ENCODE measurements around the gene PLXNA4. TPM values are rescaled to one million over a fixed set of nuclear protein-coding genes. Genes with fewer than 3 reads are reported as not detected.
A peak's percentile ranks its signal among the peaks of the same experiment; 100 is the strongest.

Gene PLXNA4
- total RNA-seq, 2 experiments from 2014 or later = 0.75 to 0.85 TPM

DNA sequence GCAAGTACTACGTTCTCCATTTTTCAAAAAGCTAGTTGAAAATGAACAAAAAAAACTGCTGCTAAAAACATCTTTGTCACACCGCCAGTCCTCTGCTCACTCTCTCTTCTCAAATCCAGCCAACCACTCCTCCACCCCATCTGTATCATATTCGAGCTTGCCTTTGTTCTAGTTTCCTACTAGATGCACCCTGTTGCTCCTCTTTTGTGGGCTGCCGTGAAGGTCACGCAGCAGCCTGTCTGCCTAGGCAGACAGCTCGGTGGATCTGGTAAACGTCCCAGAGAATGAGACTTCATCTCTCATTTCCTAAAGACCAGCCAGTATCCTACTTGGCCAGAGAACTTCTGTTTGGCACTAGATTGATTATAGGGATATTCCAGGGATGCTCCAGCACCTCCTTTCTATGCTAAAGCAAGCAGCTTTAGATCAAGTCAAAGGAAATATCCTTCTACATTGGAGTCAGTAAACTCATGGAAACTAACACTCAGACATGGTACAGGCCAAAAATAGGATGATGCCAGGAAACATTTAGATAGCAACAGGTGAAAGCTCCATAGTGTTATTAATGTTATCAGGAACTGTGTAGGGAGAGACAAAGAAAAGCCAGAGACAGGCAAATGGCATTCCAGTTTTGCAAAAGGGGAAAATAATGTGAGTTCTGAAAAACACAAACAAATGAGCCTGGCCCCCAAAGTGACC is 8.7 kb upstream of the PLXNA4 start:
- no peak overlapping the region for H3K4me3 Mint-ChIP-seq
- Histone ChIP-seq H3K4me3 (ENCODE audit: low read length) (no peak overlapping the region), H3K27me3 (ENCODE audit: control insufficient read depth in 1 of 2, insufficient read depth in 2 of 2, low read length in 2 of 2) (peaks cover 2 to 3% of the 10 kb centered on the region in 2 experiments), H3K4me1 (ENCODE audit: insufficient read depth, low read length) (no peaks in the 10 kb centered on the region), H3K27ac (ENCODE audit: low read depth in 1 of 2, low read length in 2 of 2) (no peak overlapping the region), H3K36me3 (ENCODE audit: insufficient read depth, low read length) (no peaks in the 10 kb centered on the region), H3K9me3 (ENCODE audit: control insufficient read depth in 1 of 2, insufficient read depth in 1 of 2, low read length in 2 of 2) (no peaks in the 10 kb centered on the region)
- H3K9me3 Mint-ChIP-seq = no peaks in the 10 kb centered on the region
- intact Hi-C loops (cut with DNase I, micrococcal nuclease) = loop anchor here in 1 of 2 experiments (5.0 kb wide), 1 partner anchor 898 kb away; no protein-coding TSS in a partner anchor
- DNase-seq (no peak), ATAC-seq (ENCODE audit: poor library complexity) (no peak)
- ChIA-PET CTCF (no interaction called here), POLR2A (interaction anchor here (0.8 kb wide), 1 partner anchor 18 kb away, joined by 3 read pairs; no protein-coding TSS in a partner anchor)
- peaks cover 32% of the 10 kb centered on the region for H3K27me3 Mint-ChIP-seq
- H3K36me3 Mint-ChIP-seq (ENCODE audit: low read depth) = no peaks in the 10 kb centered on the region
- no peak overlapping the region for H3K27ac Mint-ChIP-seq
- TF ChIP-seq, protein P1, sequence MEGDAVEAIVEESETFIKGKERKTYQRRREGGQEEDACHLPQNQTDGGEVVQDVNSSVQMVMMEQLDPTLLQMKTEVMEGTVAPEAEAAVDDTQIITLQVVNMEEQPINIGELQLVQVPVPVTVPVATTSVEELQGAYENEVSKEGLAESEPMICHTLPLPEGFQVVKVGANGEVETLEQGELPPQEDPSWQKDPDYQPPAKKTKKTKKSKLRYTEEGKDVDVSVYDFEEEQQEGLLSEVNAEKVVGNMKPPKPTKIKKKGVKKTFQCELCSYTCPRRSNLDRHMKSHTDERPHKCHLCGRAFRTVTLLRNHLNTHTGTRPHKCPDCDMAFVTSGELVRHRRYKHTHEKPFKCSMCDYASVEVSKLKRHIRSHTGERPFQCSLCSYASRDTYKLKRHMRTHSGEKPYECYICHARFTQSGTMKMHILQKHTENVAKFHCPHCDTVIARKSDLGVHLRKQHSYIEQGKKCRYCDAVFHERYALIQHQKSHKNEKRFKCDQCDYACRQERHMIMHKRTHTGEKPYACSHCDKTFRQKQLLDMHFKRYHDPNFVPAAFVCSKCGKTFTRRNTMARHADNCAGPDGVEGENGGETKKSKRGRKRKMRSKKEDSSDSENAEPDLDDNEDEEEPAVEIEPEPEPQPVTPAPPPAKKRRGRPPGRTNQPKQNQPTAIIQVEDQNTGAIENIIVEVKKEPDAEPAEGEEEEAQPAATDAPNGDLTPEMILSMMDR (IDR thresholded peaks at IDR 0.05) = no peak
- H3K4me1 Mint-ChIP-seq (ENCODE audit: low read depth) = no peaks in the 10 kb centered on the region

DNA sequence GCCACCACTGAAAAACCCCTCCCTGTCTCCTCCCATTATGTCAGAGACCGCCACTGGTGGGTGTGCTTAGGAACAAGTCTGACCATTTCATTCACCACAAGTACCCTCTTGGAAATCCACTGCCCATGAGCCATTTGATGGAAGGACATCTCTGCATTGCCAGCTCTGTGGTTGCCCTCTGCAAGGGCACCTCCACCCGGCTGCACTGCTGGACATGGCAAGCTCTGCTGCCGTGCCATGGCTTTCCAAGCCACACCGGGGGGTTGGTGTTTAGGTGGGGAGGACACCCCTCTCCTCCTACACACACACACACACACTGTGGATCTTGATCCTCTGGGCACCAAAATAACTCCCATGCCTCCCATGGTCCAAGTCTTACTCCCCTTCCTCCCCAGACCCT is 5.2 kb upstream of the PLXNA4 start:
- peaks cover 51% of the 10 kb centered on the region for H3K27me3 Mint-ChIP-seq

DNA sequence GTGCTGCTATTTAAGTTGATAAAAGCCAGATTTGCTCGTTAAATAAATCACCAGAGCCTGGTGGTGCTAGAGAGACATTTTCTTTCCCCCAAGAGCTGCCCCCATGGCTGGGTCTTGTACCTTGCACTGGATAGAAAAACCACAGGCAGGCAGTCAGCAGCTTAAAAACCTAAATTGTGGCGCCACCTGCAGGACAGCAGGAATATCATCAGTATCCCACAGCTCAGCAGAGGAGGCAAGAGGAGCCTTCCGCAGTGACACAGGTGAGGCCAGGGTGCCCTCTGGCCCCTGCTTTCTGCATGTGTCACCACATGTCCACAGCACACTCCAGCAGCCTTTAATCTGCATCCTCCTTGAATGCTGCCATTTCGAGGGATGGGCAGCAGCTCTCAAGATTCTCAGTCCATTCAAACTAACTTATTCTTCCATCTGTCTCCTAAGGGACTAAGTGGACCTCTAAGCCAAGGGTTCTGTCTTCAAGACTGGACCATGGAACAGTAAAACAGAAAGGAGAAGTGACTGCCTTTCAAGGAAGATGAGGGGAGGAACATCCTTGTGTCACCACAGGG is 4.5 kb upstream of the PLXNA4 start:
- ChIA-PET CTCF (interaction anchor here (1.1 to 4.0 kb wide), 6 partner anchors 182 to 892 kb away, joined by 3 to 70 read pairs (median 4); no protein-coding TSS in a partner anchor), POLR2A (interaction anchor here (0.6 to 1.2 kb wide), 2 partner anchors 151 to 187 kb away, joined by 3 to 7 read pairs; no protein-coding TSS in a partner anchor)
- Histone ChIP-seq H3K4me1 (ENCODE audit: insufficient read depth, low read length) (peaks cover 12% of the 10 kb centered on the region), H3K27ac (ENCODE audit: low read depth in 1 of 2, low read length in 2 of 2) (no peak overlapping the region), H3K27me3 (ENCODE audit: control insufficient read depth in 1 of 2, insufficient read depth in 2 of 2, low read length in 2 of 2) (peaks cover 23 to 36% of the 10 kb centered on the region in 2 experiments), H3K36me3 (ENCODE audit: insufficient read depth, low read length) (no peaks in the 10 kb centered on the region), H3K9me3 (ENCODE audit: control insufficient read depth in 1 of 2, insufficient read depth in 1 of 2, low read length in 2 of 2) (no peaks in the 10 kb centered on the region), H3K4me3 (ENCODE audit: low read length) (no peak overlapping the region)
- no peak overlapping the region for H3K27ac Mint-ChIP-seq
- no peak overlapping the region for H3K4me3 Mint-ChIP-seq
- H3K27me3 Mint-ChIP-seq = peaks cover 51% of the 10 kb centered on the region
- DNase-seq (peak; percentile 43 to 84 (median 58)), ATAC-seq (ENCODE audit: poor library complexity) (peak; percentile 75)
- no peaks in the 10 kb centered on the region for H3K9me3 Mint-ChIP-seq
- TF ChIP-seq, protein P1 (IDR thresholded peaks at IDR 0.05) = peak; percentile 80
- intact Hi-C loops (cut with DNase I, micrococcal nuclease) = loop anchor here (1.0 to 5.0 kb wide), 3 partner anchors 186 to 894 kb away; no protein-coding TSS in a partner anchor
- peaks cover 12% of the 10 kb centered on the region for H3K4me1 Mint-ChIP-seq (ENCODE audit: low read depth)
- H3K36me3 Mint-ChIP-seq (ENCODE audit: low read depth) = no peaks in the 10 kb centered on the region

More for the DNA sequence above, 5.2 kb upstream of the PLXNA4 start:
- ChIA-PET CTCF (interaction anchor here (1.1 to 4.0 kb wide), 6 partner anchors 182 to 892 kb away, joined by 3 to 70 read pairs (median 4); no protein-coding TSS in a partner anchor), POLR2A (interaction anchor here (1.2 kb wide), 1 partner anchor 188 kb away, joined by 7 read pairs; no protein-coding TSS in a partner anchor)
- no peak for DNase-seq
- Mint-ChIP-seq H3K27ac (no peak overlapping the region), H3K36me3 (ENCODE audit: low read depth) (no peaks in the 10 kb centered on the region), H3K4me3 (no peak overlapping the region), H3K9me3 (no peaks in the 10 kb centered on the region), H3K4me1 (ENCODE audit: low read depth) (peaks cover 11% of the 10 kb centered on the region)
- no peaks in the 10 kb centered on the region for H3K36me3 ChIP-seq (ENCODE audit: insufficient read depth, low read length)
- peaks cover 6% of the 10 kb centered on the region for H3K4me1 ChIP-seq (ENCODE audit: insufficient read depth, low read length)
- peaks cover 20 to 30% of the 10 kb centered on the region in 2 experiments for H3K27me3 ChIP-seq (ENCODE audit: control insufficient read depth in 1 of 2, insufficient read depth in 2 of 2, low read length in 2 of 2)
- ATAC-seq (ENCODE audit: poor library complexity) = no peak
- H3K9me3 ChIP-seq (ENCODE audit: control insufficient read depth in 1 of 2, insufficient read depth in 1 of 2, low read length in 2 of 2) = no peaks in the 10 kb centered on the region
- H3K4me3 ChIP-seq (ENCODE audit: low read length) = no peak overlapping the region
- intact Hi-C loops (cut with DNase I, micrococcal nuclease) = loop anchor here in 1 of 2 experiments (5.0 kb wide), 1 partner anchor 894 kb away; no protein-coding TSS in a partner anchor
- TF ChIP-seq, protein P1 (IDR thresholded peaks at IDR 0.05) = no peak
- H3K27ac ChIP-seq (ENCODE audit: low read depth in 1 of 2, low read length in 2 of 2) = no peak overlapping the region

Data from CD4-positive, alpha-beta T cell (primary cell).